Measurements from ENCODE around the gene IRF2BP1.

Gene IRF2BP1, protein sequence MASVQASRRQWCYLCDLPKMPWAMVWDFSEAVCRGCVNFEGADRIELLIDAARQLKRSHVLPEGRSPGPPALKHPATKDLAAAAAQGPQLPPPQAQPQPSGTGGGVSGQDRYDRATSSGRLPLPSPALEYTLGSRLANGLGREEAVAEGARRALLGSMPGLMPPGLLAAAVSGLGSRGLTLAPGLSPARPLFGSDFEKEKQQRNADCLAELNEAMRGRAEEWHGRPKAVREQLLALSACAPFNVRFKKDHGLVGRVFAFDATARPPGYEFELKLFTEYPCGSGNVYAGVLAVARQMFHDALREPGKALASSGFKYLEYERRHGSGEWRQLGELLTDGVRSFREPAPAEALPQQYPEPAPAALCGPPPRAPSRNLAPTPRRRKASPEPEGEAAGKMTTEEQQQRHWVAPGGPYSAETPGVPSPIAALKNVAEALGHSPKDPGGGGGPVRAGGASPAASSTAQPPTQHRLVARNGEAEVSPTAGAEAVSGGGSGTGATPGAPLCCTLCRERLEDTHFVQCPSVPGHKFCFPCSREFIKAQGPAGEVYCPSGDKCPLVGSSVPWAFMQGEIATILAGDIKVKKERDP

DNA sequence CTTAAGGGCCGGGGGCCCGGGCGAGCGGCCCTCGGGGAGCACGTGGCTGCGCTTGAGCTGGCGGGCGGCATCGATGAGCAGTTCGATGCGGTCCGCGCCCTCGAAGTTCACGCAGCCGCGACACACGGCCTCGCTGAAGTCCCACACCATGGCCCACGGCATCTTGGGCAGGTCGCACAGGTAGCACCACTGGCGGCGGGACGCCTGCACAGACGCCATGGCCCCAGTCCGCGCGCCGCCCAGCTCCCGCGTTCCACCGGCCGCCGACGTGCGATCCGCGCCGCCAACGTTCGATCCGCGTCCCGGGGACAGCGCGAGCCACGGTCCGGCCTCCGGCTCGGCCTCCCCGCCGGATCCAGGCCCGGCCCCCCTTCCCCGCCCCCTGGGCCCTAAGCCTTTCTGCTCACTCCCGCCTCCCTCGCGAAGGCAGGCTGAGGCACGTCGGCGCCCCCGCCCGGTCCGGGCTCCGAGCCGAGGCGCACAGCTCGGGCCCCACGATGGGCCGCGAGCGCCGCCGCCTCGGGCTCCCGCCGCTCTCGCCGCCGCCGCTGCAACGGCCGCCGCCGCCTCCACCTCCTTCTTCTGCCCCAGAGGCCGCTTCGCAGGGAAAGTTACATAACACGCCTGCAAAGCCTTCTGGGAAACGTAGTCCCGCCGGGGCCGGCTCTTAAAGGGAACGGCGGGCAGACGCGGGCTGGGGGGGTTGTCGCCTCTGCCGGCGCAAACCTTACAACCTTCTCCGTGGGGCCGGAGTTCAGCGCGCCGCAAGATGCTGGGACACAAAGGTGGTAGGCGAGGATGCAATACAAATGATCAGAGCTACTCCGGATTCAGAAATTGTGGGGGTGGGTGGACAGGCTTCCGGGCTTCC, at the start of gene IRF2BP1:
IRF2BP1 (minus strand) TSS at position 586 of the 871 bp plus-strand sequence; CDS start at position 219, 367 bp downstream.
- in situ Hi-C loops (cut with HindIII; ENCODE audit: low sequenced_read_pairs): no loop called here
- H3K4me3 ChIP-seq (ENCODE audit: low read depth, low read length): peak within 1 kb of the TSS; percentile 62
- TF ChIP-seq, protein P1, sequence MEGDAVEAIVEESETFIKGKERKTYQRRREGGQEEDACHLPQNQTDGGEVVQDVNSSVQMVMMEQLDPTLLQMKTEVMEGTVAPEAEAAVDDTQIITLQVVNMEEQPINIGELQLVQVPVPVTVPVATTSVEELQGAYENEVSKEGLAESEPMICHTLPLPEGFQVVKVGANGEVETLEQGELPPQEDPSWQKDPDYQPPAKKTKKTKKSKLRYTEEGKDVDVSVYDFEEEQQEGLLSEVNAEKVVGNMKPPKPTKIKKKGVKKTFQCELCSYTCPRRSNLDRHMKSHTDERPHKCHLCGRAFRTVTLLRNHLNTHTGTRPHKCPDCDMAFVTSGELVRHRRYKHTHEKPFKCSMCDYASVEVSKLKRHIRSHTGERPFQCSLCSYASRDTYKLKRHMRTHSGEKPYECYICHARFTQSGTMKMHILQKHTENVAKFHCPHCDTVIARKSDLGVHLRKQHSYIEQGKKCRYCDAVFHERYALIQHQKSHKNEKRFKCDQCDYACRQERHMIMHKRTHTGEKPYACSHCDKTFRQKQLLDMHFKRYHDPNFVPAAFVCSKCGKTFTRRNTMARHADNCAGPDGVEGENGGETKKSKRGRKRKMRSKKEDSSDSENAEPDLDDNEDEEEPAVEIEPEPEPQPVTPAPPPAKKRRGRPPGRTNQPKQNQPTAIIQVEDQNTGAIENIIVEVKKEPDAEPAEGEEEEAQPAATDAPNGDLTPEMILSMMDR (IDR thresholded peaks at IDR 0.05; ENCODE audit: low read depth, low read length): no peak
- DNase-seq (ENCODE audit: low read depth, low spot score): peak; percentile 95

DNA sequence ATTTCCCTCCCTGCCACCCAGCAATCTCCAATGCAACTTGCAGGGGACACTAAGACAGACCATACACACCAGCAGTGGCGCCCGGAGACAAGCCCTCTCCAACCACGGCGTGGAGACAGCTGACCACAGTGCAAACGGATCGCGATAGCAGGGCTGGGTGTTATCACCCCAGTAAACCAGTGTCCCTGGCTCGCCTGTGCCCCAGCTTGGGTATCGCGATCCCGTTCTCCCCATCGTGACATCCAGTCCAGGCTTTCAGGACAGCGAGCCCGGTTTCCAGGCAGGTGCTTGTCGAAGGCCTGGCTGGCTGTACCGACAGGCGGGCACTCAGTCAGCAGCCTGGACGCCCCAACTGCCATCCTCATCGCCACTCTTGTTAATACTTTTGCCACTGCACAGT, 49.3 kb upstream of the IRF2BP1 start:
- DNase-seq (ENCODE audit: low read depth, low spot score): no peak
- no peak overlapping the region for H3K4me3 ChIP-seq (ENCODE audit: low read depth, low read length)
- TF ChIP-seq, protein P1 (IDR thresholded peaks at IDR 0.05; ENCODE audit: low read depth, low read length): no peak
- in situ Hi-C loops (cut with HindIII; ENCODE audit: low sequenced_read_pairs): no loop called here

DNA sequence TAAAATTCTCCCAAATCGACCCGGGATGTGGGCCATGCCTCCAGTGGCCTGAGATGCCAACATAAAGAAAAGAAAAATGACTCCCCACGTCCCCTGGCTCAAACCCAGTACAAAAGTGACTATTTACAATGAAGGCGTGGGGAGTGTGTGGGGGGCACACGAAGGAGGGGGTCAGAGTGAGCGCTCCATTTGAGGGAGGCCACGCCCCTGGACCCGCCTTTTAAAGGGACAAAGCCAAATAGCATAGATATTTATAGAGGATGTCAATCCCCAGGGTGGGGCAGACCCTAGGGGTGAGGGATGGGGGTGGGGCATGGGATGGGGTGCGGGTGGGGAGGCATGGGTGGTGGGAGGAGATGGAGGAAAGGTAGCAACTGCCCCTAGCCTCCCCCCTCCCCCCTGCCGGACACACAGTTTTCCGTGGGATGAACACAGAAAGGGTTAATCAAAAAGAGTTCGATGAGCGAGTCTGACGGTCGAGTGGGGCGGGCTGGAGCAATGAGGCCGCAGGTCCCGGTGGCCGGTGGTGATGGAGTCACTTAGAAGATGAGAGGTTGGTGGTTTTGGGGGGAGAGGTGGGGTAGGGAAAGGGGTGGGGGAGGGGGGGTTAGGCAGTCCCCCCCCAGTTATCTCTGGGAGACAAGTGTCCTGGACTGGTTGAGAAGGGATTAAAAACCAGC, 48.8 kb upstream of the IRF2BP1 start:
- DNase-seq (ENCODE audit: low read depth, low spot score): no peak
- TF ChIP-seq, protein P1 (IDR thresholded peaks at IDR 0.05; ENCODE audit: low read depth, low read length): no peak
- H3K4me3 ChIP-seq (ENCODE audit: low read depth, low read length): no peak overlapping the region
- in situ Hi-C loops (cut with HindIII; ENCODE audit: low sequenced_read_pairs): no loop called here

DNA sequence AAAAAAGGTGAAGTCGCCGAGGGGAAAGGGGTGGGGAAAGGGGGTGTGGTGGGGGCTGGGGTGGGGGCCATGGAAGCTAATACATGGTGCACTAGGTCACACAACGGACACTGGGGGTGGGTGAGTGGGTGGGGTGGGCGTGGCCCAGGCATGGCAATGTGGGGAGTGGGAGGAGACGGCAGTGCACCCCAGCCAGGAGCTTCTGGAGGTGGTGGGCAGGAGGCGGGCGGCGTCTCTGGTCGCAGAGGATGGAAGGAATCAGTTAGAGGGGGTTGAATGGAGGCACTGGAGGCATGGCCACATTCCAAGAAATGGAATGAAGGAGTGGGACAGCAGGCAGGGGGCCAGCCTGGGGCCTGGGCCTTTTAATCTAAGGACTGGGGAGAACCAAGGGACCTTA, 47.8 kb upstream of the IRF2BP1 start:
- in situ Hi-C loops (cut with HindIII; ENCODE audit: low sequenced_read_pairs): no loop called here
- H3K4me3 ChIP-seq (ENCODE audit: low read depth, low read length): no peak overlapping the region
- no peak for DNase-seq (ENCODE audit: low read depth, low spot score)
- TF ChIP-seq, protein P1 (IDR thresholded peaks at IDR 0.05; ENCODE audit: low read depth, low read length): no peak

DNA sequence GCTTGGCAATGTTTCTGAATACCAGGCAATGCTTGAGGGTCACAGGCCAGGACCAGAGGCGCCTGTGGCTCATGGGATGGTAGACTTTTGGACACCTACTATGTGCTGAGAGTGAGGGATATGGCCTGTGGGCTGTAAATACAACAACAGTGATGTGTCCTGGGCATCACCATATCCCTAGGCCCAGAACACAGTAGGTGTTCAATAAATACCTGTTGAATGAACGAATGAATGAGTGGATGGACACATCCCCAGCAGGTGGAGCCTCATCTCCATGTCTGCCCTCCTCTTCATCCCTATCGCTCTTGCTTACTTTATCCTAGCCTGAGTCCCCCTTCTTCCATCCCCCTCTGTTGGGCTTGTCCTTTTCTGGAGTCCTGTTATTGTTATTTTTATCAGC, 45.1 kb upstream of the IRF2BP1 start:
- TF ChIP-seq, protein P1 (IDR thresholded peaks at IDR 0.05; ENCODE audit: low read depth, low read length): no peak
- DNase-seq (ENCODE audit: low read depth, low spot score): no peak
- H3K4me3 ChIP-seq (ENCODE audit: low read depth, low read length): no peak overlapping the region
- in situ Hi-C loops (cut with HindIII; ENCODE audit: low sequenced_read_pairs): no loop called here

DNA sequence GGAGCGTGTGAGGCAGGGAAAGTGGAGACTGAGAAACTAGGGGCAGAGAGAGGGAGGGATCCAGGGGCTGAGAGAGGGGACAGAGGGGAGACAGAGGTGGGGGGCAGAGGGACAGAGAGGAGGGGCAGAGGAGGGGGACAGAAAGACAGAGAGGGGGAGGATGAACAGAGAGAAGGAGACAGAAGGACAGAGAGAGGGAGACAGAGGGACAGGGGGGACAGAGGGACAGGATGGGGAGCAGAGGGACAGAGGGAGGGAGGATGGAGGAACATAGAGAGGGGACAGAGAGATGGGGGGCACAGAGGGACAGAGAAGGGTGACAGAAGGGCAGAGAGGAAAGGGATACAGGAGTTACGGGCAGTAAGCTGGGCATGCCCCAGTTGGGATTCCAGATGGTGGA, 43.3 kb upstream of the IRF2BP1 start:
- H3K4me3 ChIP-seq (ENCODE audit: low read depth, low read length): no peak overlapping the region
- in situ Hi-C loops (cut with HindIII; ENCODE audit: low sequenced_read_pairs): no loop called here
- TF ChIP-seq, protein P1 (IDR thresholded peaks at IDR 0.05; ENCODE audit: low read depth, low read length): no peak
- DNase-seq (ENCODE audit: low read depth, low spot score): no peak
